Measurements from ENCODE around the gene GCNT1.

DNA sequence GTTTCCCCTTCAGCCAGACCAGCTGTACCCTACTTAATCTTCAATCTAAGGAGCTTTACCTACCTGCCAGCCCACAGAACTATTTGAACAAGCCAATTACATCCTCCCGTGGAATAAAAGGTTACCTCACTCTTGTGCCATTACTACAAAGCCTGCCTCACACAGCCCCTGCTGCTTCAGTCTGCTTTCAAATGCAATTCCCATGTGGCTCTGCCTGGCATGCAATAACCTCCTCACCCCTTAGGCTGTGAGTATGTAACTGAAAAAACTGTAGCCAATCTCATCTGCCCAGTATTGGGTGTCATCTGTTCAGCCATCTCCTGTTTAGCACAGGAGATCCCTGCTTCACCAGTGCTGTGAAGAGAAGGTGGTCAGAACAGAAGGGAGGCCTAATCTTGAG, 6.1 kb upstream of the GCNT1 start:
- no peak for TF ChIP-seq POLR2AphosphoS5 (IDR thresholded peaks at IDR 0.05; ENCODE audit: low read depth, low read length)
- TF ChIP-seq, protein P1, sequence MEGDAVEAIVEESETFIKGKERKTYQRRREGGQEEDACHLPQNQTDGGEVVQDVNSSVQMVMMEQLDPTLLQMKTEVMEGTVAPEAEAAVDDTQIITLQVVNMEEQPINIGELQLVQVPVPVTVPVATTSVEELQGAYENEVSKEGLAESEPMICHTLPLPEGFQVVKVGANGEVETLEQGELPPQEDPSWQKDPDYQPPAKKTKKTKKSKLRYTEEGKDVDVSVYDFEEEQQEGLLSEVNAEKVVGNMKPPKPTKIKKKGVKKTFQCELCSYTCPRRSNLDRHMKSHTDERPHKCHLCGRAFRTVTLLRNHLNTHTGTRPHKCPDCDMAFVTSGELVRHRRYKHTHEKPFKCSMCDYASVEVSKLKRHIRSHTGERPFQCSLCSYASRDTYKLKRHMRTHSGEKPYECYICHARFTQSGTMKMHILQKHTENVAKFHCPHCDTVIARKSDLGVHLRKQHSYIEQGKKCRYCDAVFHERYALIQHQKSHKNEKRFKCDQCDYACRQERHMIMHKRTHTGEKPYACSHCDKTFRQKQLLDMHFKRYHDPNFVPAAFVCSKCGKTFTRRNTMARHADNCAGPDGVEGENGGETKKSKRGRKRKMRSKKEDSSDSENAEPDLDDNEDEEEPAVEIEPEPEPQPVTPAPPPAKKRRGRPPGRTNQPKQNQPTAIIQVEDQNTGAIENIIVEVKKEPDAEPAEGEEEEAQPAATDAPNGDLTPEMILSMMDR (IDR thresholded peaks at IDR 0.05) = no peak
- TF ChIP-seq, protein P2, sequence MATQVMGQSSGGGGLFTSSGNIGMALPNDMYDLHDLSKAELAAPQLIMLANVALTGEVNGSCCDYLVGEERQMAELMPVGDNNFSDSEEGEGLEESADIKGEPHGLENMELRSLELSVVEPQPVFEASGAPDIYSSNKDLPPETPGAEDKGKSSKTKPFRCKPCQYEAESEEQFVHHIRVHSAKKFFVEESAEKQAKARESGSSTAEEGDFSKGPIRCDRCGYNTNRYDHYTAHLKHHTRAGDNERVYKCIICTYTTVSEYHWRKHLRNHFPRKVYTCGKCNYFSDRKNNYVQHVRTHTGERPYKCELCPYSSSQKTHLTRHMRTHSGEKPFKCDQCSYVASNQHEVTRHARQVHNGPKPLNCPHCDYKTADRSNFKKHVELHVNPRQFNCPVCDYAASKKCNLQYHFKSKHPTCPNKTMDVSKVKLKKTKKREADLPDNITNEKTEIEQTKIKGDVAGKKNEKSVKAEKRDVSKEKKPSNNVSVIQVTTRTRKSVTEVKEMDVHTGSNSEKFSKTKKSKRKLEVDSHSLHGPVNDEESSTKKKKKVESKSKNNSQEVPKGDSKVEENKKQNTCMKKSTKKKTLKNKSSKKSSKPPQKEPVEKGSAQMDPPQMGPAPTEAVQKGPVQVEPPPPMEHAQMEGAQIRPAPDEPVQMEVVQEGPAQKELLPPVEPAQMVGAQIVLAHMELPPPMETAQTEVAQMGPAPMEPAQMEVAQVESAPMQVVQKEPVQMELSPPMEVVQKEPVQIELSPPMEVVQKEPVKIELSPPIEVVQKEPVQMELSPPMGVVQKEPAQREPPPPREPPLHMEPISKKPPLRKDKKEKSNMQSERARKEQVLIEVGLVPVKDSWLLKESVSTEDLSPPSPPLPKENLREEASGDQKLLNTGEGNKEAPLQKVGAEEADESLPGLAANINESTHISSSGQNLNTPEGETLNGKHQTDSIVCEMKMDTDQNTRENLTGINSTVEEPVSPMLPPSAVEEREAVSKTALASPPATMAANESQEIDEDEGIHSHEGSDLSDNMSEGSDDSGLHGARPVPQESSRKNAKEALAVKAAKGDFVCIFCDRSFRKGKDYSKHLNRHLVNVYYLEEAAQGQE (IDR thresholded peaks at IDR 0.05; ENCODE audit: insufficient read depth in 1 of 2, low read depth in 2 of 2, low read length in 1 of 2) = no peak

Data from Panc1 (cell line).